Neural cell (in vitro differentiated cells): ENCODE results near the gene GLT6D1. TPM values are rescaled to one million over a fixed set of nuclear protein-coding genes. Genes with fewer than 3 reads are reported as not detected.

Experiments
- H2AFZ ChIP-seq: fragments of 200-600, 300-800 bp; sonication (generic), shearing (Covaris generic); 2 replicates; pipeline ENCODE4 v1.6.0; 2014; ENCODE audit warnings: low read depth, mild to moderate bottlenecking, antibody characterized with exemption, low read length, moderate library complexity
- H3F3A ChIP-seq: fragments of 200-600 bp; shearing (Covaris generic); 2 replicates; pipeline ENCODE4 v1.6.1; 2016; ENCODE audit warnings: mild to moderate bottlenecking, moderate library complexity, mixed read lengths, antibody characterized with exemption, low read length; ENCODE audit not compliant: insufficient read depth, poor library complexity, severe bottlenecking
- H3K27ac ChIP-seq: fragments of 200-600, 300-800 bp; sonication (generic), shearing (Covaris generic); 2 replicates; pipeline ENCODE4 v1.5.1; 2014; ENCODE audit warnings: mild to moderate bottlenecking, low read length, moderate library complexity
- H3K27me3 ChIP-seq: fragments of 300-800, 200-600 bp; sonication (generic), shearing (Covaris generic); 2 replicates; pipeline ENCODE4 v1.6.0; 2014; ENCODE audit warnings: mild to moderate bottlenecking, low read depth, low read length, moderate library complexity; ENCODE audit not compliant: insufficient read depth
- H3K36me3 ChIP-seq: fragments of 300-800, 200-600 bp; sonication (generic), shearing (Covaris generic); 2 replicates; pipeline ENCODE4 v1.5.1; 2014; ENCODE audit warnings: mild to moderate bottlenecking, antibody characterized with exemption, low read length, moderate library complexity; ENCODE audit not compliant: insufficient read depth
- H3K4me2 ChIP-seq: fragments of 300-800, 200-600 bp; sonication (generic), shearing (Covaris generic); 2 replicates; pipeline ENCODE4 v1.6.0; 2014; ENCODE audit warnings: mild to moderate bottlenecking, low read length
- H3K4me3 ChIP-seq: fragments of 300-800, 200-600 bp; sonication (generic), shearing (Covaris generic); 2 replicates; pipeline ENCODE4 v1.5.1; 2014; ENCODE audit warnings: mild to moderate bottlenecking, low read length, moderate library complexity
- H3K79me2 ChIP-seq: fragments of 200-600 bp; shearing (Covaris generic); replicated peaks from 2 replicates; pipeline ENCODE4 v1.6.0; 2014; ENCODE audit warnings: mild to moderate bottlenecking, low read length, moderate library complexity; ENCODE audit not compliant: insufficient read depth
- H3K9ac ChIP-seq: fragments of 300-800, 200-600 bp; sonication (generic), shearing (Covaris generic); 2 replicates; pipeline ENCODE4 v1.6.1; 2016; ENCODE audit warnings: mild to moderate bottlenecking, low read length, mixed read lengths
- H3K9me2 ChIP-seq: fragments of 200-600 bp; shearing (Covaris generic); 2 replicates; pipeline ENCODE4 v1.6.1; 2016; ENCODE audit warnings: mild to moderate bottlenecking, low read length, mixed read lengths; ENCODE audit not compliant: insufficient read depth
- H3K9me3 ChIP-seq: fragments of 200-600, 300-800 bp; sonication (generic), shearing (Covaris generic); 2 replicates; pipeline ENCODE4 v1.6.1; 2016; ENCODE audit warnings: mild to moderate bottlenecking, mixed run types, low read length, moderate library complexity, mixed read lengths
- H4K20me1 ChIP-seq: fragments of 200-600 bp; shearing (Covaris generic); 2 replicates; pipeline ENCODE4 v1.6.1; 2016; ENCODE audit warnings: mild to moderate bottlenecking, mixed run types; ENCODE audit not compliant: insufficient read depth
- EP300 ChIP-seq: fragments of 450-650 bp; conservative IDR thresholded peaks from 2 replicates; pipeline ENCODE4 v1.6.1; 2014; ENCODE audit warnings: antibody characterized with exemption, mild to moderate bottlenecking, moderate library complexity; ENCODE audit not compliant: poor library complexity, severe bottlenecking
- EZH2 ChIP-seq: fragments of 200-600, 300-800 bp; shearing (Covaris generic), sonication (generic); IDR thresholded peaks from 2 replicates; pipeline ENCODE4 v1.6.1; 2014; ENCODE audit warnings: antibody characterized with exemption, low read length, borderline replicate concordance, mild to moderate bottlenecking; ENCODE audit not compliant: insufficient read depth, poor library complexity, severe bottlenecking
- MXI1 ChIP-seq: fragments of 450-650 bp; conservative IDR thresholded peaks from 2 replicates; pipeline ENCODE4 v1.6.1; 2014; ENCODE audit warnings: antibody characterized with exemption, mild to moderate bottlenecking; ENCODE audit not compliant: poor library complexity, severe bottlenecking
- POLR2AphosphoS5 ChIP-seq: IDR thresholded peaks from 2 replicates; pipeline ENCODE4 v1.6.1; 2012
- RAD21 ChIP-seq: fragments of 450-650 bp; conservative IDR thresholded peaks from 2 replicates; pipeline ENCODE4 v1.6.1; 2014; ENCODE audit warnings: antibody characterized with exemption, mild to moderate bottlenecking, moderate library complexity
- SMC3 ChIP-seq: fragments of 450-650 bp; conservative IDR thresholded peaks from 2 replicates; pipeline ENCODE4 v1.6.1; 2014; ENCODE audit warnings: antibody characterized with exemption, mild to moderate bottlenecking, moderate library complexity; ENCODE audit not compliant: poor library complexity
- TAF1 ChIP-seq: IDR thresholded peaks from 2 replicates; pipeline ENCODE4 v1.6.1; 2012; ENCODE audit warnings: low read depth
- polyA plus RNA-seq: library from polyadenylated mRNA; depleted of rRNA; stranded (reverse); fragments of >200 nt; gene quantifications from 2 replicates; pipeline ENCODE4 v1.2.3, GENCODE V29; 2014
- TF ChIP-seq, protein P1 (sequence below): fragments of 450-650 bp; IDR thresholded peaks from 2 replicates; pipeline ENCODE4 v1.5.1; 2014; ENCODE audit warnings: antibody characterized with exemption, mild to moderate bottlenecking, moderate library complexity; ENCODE audit not compliant: poor library complexity, severe bottlenecking
- TF ChIP-seq, protein P2 (sequence below): IDR thresholded peaks from 2 replicates; pipeline ENCODE4 v1.6.1; 2012; ENCODE audit warnings: borderline replicate concordance

GLT6D1 gene
- polyA plus RNA-seq, 1 donor from 2014 or later: not detected

DNA sequence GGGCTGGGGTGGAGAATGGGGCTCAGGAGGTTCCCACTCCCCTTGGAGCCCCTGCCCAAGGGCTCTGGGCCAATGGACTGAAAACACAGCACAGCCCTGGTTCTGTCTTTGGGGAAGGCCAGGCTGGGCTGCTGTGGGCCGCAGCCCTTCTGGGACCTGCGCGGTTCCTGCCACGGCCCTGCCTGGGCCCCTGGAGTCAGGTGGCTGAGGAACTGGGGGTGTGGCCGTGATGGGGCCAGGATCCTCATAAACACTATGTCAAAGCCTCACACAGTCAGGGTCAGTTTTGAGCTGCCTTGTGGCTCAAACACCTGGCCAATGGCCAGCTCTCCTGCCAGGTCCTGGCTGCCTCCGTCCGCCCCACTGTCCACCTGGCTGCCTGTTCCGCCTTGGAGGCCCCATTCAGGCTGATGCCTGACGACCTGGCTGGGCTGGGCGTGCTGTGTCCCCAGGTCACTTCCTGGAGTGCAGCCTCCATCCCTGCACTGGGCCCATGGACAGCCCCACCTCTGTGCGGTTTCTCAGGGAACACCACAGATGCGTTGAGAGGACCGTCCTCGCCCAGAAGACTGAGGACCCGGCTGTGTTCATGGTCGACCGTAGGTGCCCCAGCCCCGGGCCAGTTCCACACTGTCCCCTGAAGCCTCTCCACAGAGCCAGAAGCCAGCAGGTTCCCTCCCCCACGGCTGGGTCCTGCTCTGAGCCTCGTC, 50.3 kb downstream of the GLT6D1 start:
- Histone ChIP-seq H3F3A (no peaks in the 10 kb centered on the region), H2AFZ (no peak overlapping the region), H3K27ac (no peak overlapping the region), H3K4me3 (no peak overlapping the region), H3K36me3 (no peaks in the 10 kb centered on the region), H3K9ac (no peak overlapping the region), H3K79me2 (no peaks in the 10 kb centered on the region), H3K27me3 (no peaks in the 10 kb centered on the region), H4K20me1 (no peaks in the 10 kb centered on the region), H3K9me3 (no peaks in the 10 kb centered on the region), H3K9me2 (no peaks in the 10 kb centered on the region), H3K4me2 (no peak overlapping the region)
- no peak for TF ChIP-seq EZH2
- no peak for TF ChIP-seq POLR2AphosphoS5
- TF ChIP-seq, protein P1, sequence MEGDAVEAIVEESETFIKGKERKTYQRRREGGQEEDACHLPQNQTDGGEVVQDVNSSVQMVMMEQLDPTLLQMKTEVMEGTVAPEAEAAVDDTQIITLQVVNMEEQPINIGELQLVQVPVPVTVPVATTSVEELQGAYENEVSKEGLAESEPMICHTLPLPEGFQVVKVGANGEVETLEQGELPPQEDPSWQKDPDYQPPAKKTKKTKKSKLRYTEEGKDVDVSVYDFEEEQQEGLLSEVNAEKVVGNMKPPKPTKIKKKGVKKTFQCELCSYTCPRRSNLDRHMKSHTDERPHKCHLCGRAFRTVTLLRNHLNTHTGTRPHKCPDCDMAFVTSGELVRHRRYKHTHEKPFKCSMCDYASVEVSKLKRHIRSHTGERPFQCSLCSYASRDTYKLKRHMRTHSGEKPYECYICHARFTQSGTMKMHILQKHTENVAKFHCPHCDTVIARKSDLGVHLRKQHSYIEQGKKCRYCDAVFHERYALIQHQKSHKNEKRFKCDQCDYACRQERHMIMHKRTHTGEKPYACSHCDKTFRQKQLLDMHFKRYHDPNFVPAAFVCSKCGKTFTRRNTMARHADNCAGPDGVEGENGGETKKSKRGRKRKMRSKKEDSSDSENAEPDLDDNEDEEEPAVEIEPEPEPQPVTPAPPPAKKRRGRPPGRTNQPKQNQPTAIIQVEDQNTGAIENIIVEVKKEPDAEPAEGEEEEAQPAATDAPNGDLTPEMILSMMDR: no peak
- TF ChIP-seq, protein P2, sequence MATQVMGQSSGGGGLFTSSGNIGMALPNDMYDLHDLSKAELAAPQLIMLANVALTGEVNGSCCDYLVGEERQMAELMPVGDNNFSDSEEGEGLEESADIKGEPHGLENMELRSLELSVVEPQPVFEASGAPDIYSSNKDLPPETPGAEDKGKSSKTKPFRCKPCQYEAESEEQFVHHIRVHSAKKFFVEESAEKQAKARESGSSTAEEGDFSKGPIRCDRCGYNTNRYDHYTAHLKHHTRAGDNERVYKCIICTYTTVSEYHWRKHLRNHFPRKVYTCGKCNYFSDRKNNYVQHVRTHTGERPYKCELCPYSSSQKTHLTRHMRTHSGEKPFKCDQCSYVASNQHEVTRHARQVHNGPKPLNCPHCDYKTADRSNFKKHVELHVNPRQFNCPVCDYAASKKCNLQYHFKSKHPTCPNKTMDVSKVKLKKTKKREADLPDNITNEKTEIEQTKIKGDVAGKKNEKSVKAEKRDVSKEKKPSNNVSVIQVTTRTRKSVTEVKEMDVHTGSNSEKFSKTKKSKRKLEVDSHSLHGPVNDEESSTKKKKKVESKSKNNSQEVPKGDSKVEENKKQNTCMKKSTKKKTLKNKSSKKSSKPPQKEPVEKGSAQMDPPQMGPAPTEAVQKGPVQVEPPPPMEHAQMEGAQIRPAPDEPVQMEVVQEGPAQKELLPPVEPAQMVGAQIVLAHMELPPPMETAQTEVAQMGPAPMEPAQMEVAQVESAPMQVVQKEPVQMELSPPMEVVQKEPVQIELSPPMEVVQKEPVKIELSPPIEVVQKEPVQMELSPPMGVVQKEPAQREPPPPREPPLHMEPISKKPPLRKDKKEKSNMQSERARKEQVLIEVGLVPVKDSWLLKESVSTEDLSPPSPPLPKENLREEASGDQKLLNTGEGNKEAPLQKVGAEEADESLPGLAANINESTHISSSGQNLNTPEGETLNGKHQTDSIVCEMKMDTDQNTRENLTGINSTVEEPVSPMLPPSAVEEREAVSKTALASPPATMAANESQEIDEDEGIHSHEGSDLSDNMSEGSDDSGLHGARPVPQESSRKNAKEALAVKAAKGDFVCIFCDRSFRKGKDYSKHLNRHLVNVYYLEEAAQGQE: no peak
- TF ChIP-seq RAD21: no peak
- TF ChIP-seq EP300: no peak
- no peak for TF ChIP-seq SMC3
- no peak for TF ChIP-seq MXI1
- no peak for TF ChIP-seq TAF1

DNA sequence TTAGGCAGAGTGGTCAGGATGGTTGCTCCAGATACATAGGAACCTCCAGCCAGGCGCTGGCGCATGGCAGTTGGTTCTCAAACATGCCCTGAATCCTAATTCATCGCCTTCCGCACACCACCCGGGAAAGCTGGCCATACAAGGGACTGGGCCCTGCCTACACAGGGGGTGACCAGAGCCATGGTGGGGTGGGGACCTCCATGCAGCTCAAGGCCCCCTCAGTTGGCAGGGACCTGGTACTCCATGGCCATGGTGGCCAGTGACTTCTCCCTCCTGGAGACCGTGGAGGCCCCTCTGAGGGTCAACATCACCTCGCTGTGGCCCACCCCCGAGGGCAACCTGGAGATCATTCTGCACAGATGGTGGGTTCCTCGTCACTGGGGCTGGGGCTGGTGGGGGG, 51.0 kb downstream of the GLT6D1 start:
- Histone ChIP-seq H3K9me2 (no peaks in the 10 kb centered on the region), H3K36me3 (no peaks in the 10 kb centered on the region), H3K4me2 (no peak overlapping the region), H3K79me2 (no peaks in the 10 kb centered on the region), H3K9ac (no peak overlapping the region), H3K27me3 (no peaks in the 10 kb centered on the region), H4K20me1 (no peaks in the 10 kb centered on the region), H2AFZ (no peak overlapping the region), H3K27ac (no peak overlapping the region), H3F3A (no peaks in the 10 kb centered on the region), H3K9me3 (no peaks in the 10 kb centered on the region), H3K4me3 (no peak overlapping the region)
- TF ChIP-seq EZH2: no peak
- TF ChIP-seq MXI1: no peak
- TF ChIP-seq POLR2AphosphoS5: no peak
- TF ChIP-seq, protein P2: no peak
- TF ChIP-seq EP300: no peak
- TF ChIP-seq TAF1: no peak
- TF ChIP-seq RAD21: no peak
- TF ChIP-seq SMC3: no peak
- TF ChIP-seq, protein P1: no peak
